SK-N-SH treated with all-trans-retinoic acid at 6 μM for 48 hours (cell line): ENCODE results near the gene ULK4.

Experiments
- ARNTL ChIP-seq: fragments of 450-650 bp; formaldehyde crosslinking; IDR thresholded peaks from 2 replicates; pipeline ENCODE4 v1.5.0; 2020; ENCODE audit warnings: low read depth, mild to moderate bottlenecking, moderate library complexity, borderline replicate concordance
- BACH2 ChIP-seq: fragments of 250-450 bp; sonication (Bioruptor Pico); IDR thresholded peaks from 2 replicates; pipeline ENCODE4 v1.9.0; 2021; ENCODE audit warnings: mild to moderate bottlenecking, borderline replicate concordance
- OSR1 ChIP-seq: fragments of 250-450 bp; sonication (Bioruptor Pico); IDR thresholded peaks from 2 replicates; pipeline ENCODE4 v1.8.0; 2022; ENCODE audit warnings: moderate library complexity, mild to moderate bottlenecking, inconsistent platforms
- RARB ChIP-seq: fragments of 250-450 bp; sonication (Bioruptor Pico); IDR thresholded peaks from 2 replicates; pipeline ENCODE4 v1.8.0; 2021; ENCODE audit warnings: mild to moderate bottlenecking, moderate library complexity
- SNAI2 ChIP-seq: fragments of 250-450 bp; sonication (Bioruptor Pico); IDR thresholded peaks from 2 replicates; pipeline ENCODE4 v1.5.0; 2020; ENCODE audit warnings: mild to moderate bottlenecking, moderate library complexity
- TCF4 ChIP-seq: fragments of 250-450 bp; sonication (Bioruptor Pico); IDR thresholded peaks from 2 replicates; pipeline ENCODE4 v1.8.0; 2021; ENCODE audit warnings: mild to moderate bottlenecking, moderate library complexity, borderline replicate concordance
- TOX ChIP-seq: fragments of 250-450 bp; sonication (Bioruptor Pico); IDR thresholded peaks from 2 replicates; pipeline ENCODE4 v1.8.0; 2021; ENCODE audit warnings: mild to moderate bottlenecking, moderate library complexity, borderline replicate concordance
- ZFP3 ChIP-seq: fragments of 250-450 bp; sonication (Bioruptor Pico); IDR thresholded peaks from 2 replicates; pipeline ENCODE4 v1.5.0; 2020; ENCODE audit warnings: mild to moderate bottlenecking, moderate library complexity
- TF ChIP-seq, protein P1 (sequence below): fragments of 250-450 bp; sonication (Bioruptor Pico); IDR thresholded peaks from 2 replicates; pipeline ENCODE4 v1.5.0; 2020; ENCODE audit warnings: mild to moderate bottlenecking, moderate library complexity
- TF ChIP-seq, protein P2 (sequence below): fragments of 250-450 bp; sonication (Bioruptor Pico); IDR thresholded peaks from 2 replicates; pipeline ENCODE4 v1.8.0; 2020; ENCODE audit warnings: mild to moderate bottlenecking, moderate library complexity, borderline replicate concordance
- TF ChIP-seq, protein P3 (sequence below): fragments of 250-450 bp; sonication (Bioruptor Pico); IDR thresholded peaks from 2 replicates; pipeline ENCODE4 v1.8.0; 2021; ENCODE audit warnings: low read depth, mild to moderate bottlenecking, moderate library complexity, borderline replicate concordance
- TF ChIP-seq, protein P4 (sequence below): fragments of 250-450 bp; sonication (Bioruptor Pico); IDR thresholded peaks from 2 replicates; pipeline ENCODE4 v1.5.1; 2020; ENCODE audit warnings: low read depth, mild to moderate bottlenecking, moderate library complexity

DNA sequence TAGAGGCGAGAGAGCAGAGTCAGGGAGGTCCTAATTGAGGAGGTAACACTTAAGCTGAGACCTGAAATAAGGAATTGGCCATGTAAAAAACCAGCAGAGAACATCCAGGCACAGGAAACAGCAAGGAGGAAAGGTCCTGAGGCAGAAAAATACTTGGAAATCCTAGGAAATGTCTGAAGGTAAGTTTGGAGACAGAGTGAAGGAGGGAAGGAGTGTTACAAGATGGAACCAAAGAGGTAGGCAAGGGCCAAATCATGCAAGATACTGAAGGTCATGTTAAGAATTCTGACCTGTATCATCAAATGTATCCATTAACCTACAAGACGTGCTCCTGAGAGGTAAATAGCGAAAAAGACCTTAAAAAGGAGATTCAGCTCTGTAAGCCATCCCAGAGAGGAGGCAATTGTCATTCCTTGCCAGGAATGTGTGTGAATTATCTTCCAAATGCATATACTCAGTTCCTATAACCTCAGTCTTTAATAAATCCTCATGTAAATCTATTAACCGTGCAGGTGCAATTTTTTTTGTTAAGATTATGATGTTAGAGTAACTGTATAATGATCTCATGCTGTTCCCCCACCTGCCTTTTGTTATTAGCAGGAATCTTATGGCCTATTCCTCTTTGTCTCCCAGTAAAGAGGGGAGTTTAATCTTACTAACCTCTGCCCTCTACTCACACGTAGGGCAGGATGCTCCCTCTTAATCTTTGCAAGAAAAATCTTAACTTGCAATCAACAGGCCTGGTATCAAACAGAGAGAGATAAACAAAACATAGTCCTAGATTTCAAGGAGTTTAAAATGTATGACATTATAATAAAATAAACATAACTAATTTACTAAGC, 166.9 kb downstream of the ULK4 start:
- TF ChIP-seq RARB (CRISPR knock-in tag) (no peak), TOX (no peak), BACH2 (no peak), OSR1 (no peak), SNAI2 (CRISPR knock-in tag) (no peak), ARNTL (CRISPR knock-in tag) (no peak), TCF4 (no peak), ZFP3 (CRISPR knock-in tag) (no peak)
- TF ChIP-seq, protein P1, sequence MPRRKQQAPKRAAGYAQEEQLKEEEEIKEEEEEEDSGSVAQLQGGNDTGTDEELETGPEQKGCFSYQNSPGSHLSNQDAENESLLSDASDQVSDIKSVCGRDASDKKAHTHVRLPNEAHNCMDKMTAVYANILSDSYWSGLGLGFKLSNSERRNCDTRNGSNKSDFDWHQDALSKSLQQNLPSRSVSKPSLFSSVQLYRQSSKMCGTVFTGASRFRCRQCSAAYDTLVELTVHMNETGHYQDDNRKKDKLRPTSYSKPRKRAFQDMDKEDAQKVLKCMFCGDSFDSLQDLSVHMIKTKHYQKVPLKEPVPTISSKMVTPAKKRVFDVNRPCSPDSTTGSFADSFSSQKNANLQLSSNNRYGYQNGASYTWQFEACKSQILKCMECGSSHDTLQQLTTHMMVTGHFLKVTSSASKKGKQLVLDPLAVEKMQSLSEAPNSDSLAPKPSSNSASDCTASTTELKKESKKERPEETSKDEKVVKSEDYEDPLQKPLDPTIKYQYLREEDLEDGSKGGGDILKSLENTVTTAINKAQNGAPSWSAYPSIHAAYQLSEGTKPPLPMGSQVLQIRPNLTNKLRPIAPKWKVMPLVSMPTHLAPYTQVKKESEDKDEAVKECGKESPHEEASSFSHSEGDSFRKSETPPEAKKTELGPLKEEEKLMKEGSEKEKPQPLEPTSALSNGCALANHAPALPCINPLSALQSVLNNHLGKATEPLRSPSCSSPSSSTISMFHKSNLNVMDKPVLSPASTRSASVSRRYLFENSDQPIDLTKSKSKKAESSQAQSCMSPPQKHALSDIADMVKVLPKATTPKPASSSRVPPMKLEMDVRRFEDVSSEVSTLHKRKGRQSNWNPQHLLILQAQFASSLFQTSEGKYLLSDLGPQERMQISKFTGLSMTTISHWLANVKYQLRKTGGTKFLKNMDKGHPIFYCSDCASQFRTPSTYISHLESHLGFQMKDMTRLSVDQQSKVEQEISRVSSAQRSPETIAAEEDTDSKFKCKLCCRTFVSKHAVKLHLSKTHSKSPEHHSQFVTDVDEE (CRISPR knock-in tag), result no peak
- TF ChIP-seq, protein P2, sequence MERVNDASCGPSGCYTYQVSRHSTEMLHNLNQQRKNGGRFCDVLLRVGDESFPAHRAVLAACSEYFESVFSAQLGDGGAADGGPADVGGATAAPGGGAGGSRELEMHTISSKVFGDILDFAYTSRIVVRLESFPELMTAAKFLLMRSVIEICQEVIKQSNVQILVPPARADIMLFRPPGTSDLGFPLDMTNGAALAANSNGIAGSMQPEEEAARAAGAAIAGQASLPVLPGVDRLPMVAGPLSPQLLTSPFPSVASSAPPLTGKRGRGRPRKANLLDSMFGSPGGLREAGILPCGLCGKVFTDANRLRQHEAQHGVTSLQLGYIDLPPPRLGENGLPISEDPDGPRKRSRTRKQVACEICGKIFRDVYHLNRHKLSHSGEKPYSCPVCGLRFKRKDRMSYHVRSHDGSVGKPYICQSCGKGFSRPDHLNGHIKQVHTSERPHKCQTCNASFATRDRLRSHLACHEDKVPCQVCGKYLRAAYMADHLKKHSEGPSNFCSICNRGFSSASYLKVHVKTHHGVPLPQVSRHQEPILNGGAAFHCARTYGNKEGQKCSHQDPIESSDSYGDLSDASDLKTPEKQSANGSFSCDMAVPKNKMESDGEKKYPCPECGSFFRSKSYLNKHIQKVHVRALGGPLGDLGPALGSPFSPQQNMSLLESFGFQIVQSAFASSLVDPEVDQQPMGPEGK (CRISPR knock-in tag), result no peak
- TF ChIP-seq, protein P3, sequence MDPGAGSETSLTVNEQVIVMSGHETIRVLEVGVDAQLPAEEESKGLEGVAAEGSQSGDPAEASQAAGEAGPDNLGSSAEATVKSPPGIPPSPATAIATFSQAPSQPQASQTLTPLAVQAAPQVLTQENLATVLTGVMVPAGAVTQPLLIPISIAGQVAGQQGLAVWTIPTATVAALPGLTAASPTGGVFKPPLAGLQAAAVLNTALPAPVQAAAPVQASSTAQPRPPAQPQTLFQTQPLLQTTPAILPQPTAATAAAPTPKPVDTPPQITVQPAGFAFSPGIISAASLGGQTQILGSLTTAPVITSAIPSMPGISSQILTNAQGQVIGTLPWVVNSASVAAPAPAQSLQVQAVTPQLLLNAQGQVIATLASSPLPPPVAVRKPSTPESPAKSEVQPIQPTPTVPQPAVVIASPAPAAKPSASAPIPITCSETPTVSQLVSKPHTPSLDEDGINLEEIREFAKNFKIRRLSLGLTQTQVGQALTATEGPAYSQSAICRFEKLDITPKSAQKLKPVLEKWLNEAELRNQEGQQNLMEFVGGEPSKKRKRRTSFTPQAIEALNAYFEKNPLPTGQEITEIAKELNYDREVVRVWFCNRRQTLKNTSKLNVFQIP, result no peak
- TF ChIP-seq, protein P4, sequence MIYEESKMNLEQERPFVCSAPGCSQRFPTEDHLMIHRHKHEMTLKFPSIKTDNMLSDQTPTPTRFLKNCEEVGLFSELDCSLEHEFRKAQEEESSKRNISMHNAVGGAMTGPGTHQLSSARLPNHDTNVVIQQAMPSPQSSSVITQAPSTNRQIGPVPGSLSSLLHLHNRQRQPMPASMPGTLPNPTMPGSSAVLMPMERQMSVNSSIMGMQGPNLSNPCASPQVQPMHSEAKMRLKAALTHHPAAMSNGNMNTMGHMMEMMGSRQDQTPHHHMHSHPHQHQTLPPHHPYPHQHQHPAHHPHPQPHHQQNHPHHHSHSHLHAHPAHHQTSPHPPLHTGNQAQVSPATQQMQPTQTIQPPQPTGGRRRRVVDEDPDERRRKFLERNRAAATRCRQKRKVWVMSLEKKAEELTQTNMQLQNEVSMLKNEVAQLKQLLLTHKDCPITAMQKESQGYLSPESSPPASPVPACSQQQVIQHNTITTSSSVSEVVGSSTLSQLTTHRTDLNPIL, result no peak
